NCI-H1105 treated with DMSO at 0.1 percent for 48 hours (cell line): ENCODE results near the gene PLEKHA7.
"Not testable (repeated sequence)": the region's sequence is repeated elsewhere in the genome, so short reads cannot be mapped to it uniquely, and the experiment has no call there.

Experiments
- DNase-seq: peaks from one replicate; lab custom pipeline; 2025; lab: John Stamatoyannopoulos, UW

The PLEKHA7 gene

DNA sequence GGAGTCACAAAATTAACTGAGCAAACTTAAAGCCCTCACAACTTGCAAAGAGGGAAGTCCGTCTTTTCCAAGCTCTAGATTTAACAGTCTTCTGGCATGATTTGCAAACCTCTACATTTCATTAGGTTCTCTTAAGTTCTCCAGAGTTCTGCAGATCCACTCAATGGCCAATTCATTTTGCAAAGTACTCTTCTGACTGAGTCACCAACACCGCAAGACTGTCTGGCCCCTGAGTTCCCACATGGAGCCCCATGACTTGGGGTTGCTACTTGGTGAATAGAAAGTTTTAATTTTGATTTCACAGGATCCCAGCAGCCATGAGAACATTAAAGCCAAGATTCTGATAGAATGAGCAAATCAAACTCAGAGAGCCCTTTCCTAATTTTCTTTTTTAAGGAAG, 134.5 kb downstream of the PLEKHA7 start:
- DNase-seq = no peak

DNA sequence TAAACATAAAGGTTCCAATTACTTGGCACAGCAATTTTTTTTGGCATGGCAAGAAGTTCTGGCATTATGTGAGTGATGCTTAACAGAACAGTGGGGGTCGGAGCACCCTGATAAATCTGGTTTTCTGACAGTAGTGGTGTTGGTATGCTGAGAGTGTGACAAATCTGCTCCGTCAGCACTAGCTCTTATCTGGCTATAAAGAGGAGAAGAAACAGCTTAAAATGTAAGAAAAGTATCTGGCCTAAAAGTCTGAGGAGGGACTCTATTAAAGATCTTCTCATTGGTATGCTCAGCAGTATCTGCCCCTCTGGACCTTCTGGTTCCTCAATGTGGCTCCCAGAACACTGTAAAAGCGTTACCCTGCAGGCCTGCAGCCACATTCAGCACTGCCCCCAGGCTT, 137.4 kb downstream of the PLEKHA7 start:
- no peak for DNase-seq

DNA sequence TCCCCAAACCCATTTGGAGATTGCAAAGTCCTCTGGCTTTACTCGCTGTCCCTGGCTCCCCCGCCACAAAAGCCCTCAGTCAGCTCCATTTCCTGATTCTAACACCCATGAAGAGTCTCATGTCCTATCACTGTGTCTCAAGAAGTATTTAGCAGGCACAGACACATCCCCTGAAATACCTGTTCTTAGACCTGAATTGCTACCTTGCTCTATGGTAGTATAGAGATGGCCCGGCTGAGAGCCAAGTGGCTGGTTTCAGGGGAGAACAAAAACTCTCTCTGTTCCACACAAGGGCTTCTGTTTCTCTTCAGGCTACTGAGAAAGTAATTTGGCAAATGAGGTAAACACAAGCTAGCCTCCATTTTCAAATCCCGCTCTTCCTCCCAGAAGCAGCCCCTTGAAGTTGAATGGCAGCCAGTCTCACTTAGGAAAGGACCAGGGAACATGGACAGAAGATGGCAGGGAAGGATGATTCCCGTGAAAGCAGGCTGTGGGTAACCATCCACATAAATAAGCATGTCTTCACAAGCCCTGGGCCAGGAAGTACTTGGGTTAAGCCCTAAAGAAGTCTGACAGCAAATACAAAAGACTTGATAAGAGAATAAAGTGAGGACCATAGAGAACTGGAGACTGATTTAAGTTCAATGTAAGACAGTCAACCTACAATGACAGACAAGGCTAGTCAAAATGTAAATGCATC, 138.0 kb downstream of the PLEKHA7 start:
- DNase-seq = no peak

DNA sequence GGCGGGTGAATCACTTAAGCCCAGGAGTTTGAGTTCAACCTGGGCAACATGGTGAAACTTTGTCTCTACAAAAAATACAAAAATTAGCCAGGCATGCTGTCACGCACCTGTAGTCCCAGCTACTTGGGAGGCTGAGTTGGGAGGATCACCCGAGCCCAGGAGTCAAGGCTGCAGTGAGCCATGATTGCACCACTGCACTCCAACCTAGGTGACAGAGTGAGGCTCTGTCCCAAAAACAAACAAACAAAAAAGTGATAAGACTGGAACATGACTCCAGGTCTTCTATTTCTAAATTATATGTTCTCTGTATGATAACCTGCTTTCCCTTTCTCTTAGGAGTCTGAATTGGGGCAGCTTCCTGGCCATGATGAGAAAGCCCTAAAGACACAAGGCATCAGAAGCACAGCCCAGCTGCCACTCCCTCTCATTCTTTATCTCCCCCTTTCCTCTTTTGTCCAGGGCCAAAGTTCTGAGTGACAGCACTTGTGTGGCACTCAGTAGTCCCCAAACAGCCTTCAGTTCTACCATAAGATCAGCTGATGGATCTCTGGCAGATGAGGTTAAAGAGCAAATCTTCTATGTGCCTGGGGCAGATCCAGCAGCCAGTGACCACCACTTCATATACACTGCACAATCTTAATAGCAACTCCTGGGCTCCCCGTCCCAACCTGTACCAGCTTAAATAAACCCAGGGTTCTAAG, 139.8 kb downstream of the PLEKHA7 start:
- DNase-seq = no peak

DNA sequence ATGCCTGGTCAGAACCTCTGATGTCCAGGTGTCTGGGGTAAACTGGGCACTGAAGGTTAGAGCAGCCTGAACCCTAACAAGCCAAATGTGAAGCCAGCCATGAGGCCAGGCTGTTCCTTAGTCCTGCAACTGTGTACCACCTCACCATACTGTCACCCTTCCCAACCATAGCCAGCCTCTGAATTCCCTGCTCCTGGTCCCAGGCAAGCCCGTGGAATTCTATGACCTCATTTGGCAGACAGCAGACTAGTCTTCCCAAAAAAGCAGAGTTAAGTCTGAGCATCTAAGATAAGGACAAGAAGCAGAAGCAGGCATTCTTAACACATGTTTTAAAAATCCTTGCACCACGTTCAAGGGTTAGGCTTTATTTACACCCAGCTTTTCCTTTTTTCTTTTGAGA, 140.9 kb downstream of the PLEKHA7 start:
- no peak for DNase-seq

DNA sequence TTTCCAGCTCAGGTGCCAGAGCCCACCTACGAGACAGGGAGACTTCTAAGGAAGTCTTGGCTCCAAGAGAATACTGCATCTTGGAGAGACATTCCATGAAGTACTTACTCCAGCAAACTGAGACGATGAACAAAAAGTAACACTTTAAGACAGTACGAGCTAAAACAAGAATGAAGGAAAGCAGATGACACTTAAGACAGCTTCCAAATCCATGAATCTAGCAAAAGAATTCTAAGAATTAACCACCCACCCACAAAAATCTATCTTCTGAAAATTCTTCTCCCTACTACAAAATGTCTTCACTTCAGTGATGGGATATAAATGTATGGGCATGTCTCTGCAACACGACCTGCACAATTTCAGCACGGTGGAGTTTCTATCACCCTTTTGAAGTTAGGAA, 142.8 kb downstream of the PLEKHA7 start:
- no peak for DNase-seq

DNA sequence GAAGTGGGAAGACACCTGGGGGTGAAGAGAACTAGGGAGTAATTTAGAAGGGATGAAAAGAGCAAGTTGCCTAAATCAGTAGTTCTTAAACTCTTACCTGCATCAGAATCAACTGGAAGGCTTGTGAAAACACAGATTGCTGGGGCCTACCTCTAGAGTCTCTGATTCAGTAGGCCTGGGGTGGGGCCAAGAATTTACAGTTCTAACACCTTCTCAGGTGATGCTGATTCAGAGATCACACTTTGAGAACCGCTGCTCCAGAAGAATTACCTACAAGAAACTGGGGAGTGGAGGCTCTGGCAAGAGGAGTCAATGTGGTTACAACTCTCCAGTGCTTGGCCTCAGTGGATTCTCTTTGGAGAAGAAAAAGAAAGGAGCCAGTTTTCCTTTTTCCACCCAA, 147.1 kb downstream of the PLEKHA7 start:
- no peak for DNase-seq

DNA sequence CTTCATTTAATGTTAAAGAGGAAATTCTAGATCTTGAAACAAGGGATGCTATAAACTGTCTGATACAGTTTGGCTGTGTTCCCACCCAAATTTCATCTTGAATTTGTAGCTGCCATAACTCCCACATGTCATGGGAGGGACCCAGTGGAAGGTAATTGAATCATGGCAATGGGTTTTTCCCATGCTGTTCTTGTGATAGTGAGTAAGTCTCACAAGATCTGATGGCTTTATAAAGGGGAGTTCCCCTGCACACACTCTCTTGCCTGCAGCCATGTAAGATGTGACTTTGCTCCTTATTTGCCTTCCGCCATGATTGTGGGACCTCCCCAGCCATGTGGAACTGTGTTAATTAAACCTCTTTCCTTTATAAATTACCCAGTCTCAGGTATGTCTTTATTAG, 149.8 kb downstream of the PLEKHA7 start:
- not testable (repeated sequence) for DNase-seq

DNA sequence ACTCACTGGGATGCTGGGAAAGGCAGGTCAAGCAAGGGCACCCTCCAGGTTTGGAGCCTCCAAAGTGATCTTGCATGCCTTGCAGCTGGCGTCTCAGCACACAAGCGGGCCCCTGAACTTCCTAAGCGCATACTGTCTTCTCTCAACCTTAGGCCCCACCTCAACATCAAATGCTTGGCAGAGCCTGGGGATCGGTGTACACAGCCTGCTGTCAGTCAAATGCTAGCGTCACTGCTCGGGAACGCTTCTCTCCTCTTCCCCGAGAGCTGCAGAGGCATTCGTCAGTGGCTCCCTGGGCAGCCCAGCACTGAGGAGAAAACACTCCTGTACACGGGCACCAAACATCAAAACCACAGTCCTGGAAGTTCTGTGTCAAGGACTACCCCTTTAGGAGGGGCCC, 150.8 kb downstream of the PLEKHA7 start:
- no peak for DNase-seq

DNA sequence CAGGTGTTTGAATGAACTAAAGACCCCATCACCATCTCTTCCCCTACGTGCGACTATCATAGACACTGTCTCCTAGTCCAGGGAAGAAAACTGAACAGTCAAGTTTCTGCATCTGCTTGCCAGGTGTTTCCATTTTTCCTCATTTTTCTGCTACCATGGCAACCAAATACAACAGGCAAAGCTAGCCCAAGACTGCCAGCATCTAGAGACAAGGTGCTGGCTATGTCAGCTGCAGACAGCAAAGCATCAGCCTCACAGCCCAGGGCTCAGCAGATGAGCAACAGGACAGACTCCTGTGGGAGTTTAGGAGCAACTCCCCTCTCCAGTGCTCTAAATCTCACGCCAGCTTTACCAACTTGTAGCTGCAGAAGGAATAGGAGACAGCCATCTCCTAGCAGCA, 151.5 kb downstream of the PLEKHA7 start:
- peak; percentile 34 for DNase-seq

DNA sequence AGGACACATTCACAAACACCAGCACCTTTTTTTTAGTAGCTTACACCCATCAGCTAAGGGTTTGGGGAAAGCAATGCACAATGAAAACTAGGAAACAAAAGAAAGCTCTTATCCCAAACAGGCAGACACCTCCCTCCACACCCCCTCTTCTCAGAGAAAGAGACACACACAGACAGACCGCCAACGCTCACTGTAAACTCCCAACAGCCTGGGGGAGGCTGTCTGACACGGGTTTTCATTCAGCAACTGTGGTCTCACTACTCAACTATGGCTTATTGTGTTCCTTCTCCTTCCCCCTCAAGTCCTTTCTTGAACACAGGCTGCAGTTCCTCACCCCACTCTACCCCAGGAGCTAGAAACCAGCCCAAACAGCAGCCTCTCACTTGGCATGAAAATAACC, 152.4 kb downstream of the PLEKHA7 start:
- no peak for DNase-seq

DNA sequence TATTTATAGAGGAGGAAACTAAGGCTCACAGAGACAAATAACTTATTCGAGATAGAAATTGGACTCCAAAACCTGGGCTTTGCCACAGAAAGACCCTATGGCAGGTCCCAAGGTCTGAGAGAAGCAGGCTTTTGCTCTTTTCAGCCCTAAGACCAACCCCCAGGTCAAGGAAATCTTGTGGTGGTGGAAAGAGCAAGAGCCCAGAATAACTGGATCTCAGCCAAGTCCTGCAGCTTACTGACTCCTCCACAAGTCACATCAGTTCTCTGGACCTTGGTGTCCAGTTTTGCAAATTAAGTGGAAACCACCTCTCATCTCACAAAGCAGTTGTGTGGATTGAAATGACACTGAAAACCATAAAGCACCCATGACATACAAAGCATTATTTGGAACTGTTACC, 153.6 kb downstream of the PLEKHA7 start:
- DNase-seq = no peak

DNA sequence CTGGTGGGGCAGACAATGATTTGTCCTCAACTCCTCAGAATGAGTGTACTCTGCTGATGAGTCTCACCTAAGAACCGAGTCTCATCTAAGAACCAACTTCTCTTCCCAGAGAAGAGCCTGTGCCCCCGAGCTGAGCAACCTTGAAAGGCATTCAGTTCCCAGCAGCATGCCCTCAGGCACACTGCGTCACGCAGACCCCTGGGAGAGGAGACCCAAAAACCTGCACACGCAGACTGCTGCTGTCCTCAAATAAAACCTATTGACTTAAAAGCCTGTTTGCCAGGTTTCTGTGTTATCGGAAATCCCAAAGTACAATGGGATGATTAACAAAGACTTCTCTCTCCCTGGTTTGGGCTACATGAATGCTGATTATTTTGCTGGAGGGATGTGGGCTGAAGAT, 154.6 kb downstream of the PLEKHA7 start:
- DNase-seq = no peak

DNA sequence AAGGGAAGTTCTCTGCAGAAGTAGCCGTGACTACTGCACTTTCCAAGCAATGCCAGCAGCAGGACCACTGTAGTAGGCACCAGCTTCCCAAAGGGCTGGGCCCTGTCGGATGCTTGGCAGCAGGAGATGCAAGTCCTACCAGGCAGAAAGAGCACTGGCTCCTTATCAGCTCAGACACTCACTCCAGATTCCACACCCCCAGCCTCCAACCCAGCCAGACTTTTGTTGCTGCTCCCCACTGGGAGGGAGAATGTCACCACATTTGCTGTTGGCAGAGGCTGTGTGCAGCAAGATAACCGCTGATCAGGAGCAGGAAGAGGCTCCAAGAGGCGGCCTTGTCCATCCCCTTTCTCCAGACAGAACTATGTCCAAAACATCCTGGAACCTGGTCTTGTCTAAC, 157.0 kb downstream of the PLEKHA7 start:
- DNase-seq = no peak

DNA sequence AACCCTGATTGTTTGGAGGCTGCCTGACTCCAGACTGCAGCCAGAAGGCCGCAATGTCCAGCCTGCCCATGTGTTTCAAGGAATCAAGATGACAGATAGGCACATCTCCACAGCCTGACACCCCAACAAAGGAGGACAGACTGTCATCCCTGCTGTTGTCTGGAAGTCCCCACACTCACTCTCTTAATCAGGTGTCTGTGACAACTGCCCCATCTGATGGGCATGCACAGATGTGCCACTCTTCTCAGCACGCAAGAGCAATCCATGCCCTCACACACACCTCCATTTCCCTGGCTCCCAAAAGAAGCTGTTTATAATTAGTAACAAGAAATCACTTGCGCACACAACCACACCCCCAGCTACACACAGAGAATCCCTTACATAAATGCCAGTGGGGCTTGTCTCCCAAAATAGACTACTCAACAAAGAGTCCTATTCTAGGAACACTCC, 158.2 kb downstream of the PLEKHA7 start:
- no peak for DNase-seq

DNA sequence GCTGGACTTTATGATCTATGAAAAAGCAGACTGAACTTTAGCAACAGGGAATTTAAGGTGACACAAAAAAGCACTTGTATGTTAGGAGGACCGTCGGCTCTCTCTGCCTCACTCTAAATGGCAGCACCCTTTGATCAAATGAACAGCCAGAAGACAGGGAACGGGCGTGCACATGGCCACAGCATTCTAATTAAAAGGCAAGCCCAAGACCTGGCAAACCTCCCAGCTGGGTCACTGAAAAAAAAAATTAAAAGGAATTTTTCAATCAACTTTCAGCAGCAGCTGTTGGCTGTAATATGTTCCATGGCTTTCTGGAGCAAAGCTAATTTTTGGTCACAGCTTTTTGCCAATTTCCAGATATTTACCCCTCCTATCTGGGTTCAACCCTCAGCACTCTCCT, 159.2 kb downstream of the PLEKHA7 start:
- DNase-seq = no peak

DNA sequence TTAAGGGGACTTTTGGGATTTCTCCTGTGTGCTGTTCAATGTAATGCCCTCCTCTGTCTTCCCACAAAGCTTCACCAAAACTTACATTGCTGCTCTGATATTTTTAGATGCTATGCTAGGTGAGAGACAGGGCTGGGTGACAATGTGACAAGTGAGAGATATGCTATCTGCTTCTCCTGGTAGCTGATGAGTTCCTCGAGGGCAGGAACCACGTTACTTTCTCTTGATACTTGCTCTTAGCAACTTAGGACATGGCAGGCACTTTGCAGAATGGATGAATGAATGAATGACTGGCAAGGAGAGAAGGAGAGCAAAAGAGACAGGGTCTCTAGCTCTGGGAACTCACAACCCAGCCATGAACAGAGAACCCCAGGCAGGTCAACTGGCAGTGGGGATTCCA, 160.4 kb downstream of the PLEKHA7 start:
- no peak for DNase-seq

DNA sequence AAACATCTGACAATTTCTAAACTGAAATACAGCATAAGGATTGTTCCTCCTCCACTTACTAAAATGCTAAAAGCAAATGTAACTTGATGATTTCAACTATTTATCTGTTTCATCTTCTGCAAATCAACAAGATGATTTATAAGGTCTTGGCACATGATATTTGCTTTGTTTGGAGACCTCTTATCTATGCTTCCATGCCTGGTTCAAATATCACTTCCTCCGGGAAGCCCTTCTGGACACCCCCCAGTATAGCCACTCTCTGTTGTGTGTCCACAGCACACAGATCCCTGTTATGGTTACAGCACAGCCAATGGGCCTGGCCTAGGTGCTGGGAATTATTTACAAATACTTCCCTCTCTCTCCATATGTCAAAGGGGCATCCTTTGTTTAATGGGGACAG, 160.9 kb downstream of the PLEKHA7 start:
- DNase-seq = no peak

DNA sequence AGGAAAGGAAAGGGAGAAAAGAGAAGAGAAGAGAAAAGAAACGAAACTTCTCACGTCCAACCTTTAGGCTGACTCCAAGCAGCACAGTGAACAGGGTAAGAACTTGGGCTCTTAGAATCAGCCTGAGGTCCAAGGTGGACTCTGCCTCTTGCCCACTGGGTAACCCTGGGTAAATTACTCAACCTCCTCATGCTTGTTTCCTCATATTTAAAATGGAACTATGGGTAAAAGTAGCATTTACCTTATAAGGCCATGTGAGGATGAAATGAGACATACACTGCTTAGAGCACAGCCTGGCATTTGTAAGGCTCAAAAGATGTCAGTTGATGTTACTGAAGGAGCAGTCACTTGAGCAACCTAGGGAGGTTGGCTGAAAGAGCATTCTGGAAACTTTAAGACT, 167.9 kb downstream of the PLEKHA7 start:
- DNase-seq = no peak

DNA sequence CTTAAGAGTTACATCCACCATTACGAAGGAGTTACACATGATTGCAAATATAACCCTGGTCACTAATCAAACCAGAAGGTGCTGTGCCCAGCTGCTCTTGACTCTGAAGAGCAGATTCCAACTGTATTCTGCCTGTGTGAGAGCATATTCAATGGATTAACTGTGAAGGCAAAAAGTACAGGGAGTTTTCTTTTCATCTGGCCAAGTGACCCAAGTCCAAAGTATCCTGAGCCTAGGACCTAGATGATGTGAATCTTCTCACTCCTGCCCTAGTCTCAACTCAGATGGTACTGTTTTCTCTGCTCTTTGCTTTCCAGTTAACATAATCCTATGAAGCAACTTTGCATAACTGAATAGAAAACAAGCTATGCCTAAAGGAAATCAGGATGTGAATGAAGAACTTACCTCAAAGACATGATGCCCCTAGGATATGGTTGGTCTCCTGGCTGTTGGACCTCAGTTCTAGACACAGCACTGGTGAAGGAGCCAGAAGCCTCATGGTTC, 169.9 kb downstream of the PLEKHA7 start:
- DNase-seq = no peak

DNA sequence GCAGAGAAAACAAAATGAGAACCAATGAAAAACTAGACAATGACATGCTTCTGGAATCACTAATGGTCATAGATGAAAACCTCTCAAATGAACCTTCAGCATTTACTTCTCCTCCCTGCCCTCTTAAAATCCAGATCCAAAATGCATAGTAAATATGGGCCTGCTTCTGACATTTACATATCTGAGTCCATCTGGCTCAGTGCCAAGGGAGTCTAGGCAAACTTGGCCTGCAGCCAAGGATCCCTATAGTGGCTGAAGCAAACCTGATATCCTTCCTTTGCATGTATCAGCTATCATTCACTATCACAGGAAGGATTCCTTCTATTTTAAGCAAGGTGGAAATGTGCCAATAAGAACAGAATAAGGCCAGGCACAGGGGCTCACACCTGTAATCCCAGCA, 170.9 kb downstream of the PLEKHA7 start:
- DNase-seq = peak; percentile 88

DNA sequence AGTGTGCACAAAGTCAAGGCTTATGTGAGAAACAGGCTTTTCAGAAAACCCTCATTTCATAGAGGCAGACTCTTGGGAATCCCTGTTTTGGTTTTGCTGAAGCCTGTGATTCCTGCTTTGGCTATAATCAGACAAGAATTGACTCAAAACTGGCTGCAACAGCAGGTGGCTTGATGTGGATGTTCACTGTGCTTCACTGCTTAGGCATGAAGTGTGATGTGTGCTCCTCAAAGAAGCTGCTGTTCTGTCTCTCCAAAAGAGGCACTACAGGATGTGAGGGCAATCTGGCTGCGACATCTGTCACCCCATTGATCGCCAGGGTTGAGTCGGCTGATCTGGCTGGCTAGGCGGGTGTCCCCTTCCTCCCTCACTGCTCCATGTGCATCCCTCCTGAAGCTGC, 172.2 kb downstream of the PLEKHA7 start:
- DNase-seq = no peak

DNA sequence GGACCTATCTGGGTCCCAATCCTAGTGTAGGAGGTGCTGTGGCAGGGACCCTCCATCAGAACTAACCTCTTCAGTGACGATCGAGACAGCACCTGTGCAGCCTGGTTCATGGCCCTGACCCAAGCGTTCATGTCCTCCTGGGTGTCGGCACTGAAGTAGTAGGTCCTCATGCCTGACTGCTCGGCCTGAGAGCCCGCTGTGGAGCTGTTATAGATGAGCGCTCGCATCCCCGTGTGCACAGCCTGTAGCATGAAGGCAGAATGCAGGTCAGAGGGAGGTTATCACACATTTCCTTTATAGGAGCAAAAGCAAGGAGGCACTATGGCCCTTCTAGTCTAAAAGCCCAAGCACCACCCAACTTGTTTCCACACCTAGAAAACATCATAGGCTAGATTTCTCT, 172.7 kb downstream of the PLEKHA7 start:
- no peak for DNase-seq

DNA sequence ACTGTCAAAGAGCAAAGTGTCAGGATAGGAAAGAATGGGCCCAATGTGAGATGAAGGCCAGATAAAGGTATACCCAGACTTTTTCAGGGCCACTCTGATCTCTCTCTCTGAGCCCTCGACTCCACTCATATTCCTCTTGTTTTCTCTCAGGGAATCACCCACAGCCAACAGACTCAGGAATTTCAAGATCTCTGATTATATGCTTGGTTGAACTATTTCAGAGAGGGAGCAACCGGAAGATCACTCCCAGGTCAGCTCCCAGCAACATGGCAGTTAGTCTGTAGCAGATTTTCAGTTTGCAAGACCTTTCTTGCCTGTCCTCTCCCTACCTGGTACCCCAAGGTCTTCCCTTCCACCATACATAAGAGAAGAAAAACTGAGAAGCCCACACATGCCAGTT, 173.3 kb downstream of the PLEKHA7 start:
- no peak for DNase-seq
